GM12878 (cell line): Measurements from ENCODE around the gene ASIC5.

ENCODE experiments used
- BRCA1 ChIP-seq: IDR thresholded peaks from 2 replicates; pipeline ENCODE4 v1.6.1; 2011; ENCODE audit warnings: low read depth, low read length, improper control_type of control experiment
- CHD4 ChIP-seq: fragments of 200-600 bp; sonication (generic); IDR thresholded peaks from 2 replicates; pipeline ENCODE4 v1.6.1; 2016; ENCODE audit warnings: mild to moderate bottlenecking
- CTCF ChIP-seq, 3 experiments: IDR thresholded peaks in 2 of 3; conservative IDR thresholded peaks in 1 of 3; 2 replicates each; pipeline ENCODE4 v1.5.1; 2011; ENCODE audit warnings: low read depth in 3 of 3, low read length in 3 of 3, mild to moderate bottlenecking in 3 of 3, control low read depth in 2 of 3, moderate library complexity in 2 of 3, inconsistent platforms in 1 of 3, mixed read lengths in 1 of 3; ENCODE audit not compliant: control insufficient read depth in 2 of 3, insufficient read depth in 1 of 3; ENCODE audit errors: extremely low read depth in 1 of 3
- EP300 ChIP-seq, 2 experiments: fragments of 150-350 bp in 1 of 2; IDR thresholded peaks; 2 replicates each; pipeline ENCODE4 v1.6.1; 2011 to 2012; ENCODE audit warnings: low read depth in 2 of 2, low read length in 2 of 2, borderline replicate concordance in 1 of 2, improper control_type of control experiment in 1 of 2, inconsistent platforms in 1 of 2; ENCODE audit not compliant: control insufficient read depth in 1 of 2
- EZH2 ChIP-seq: IDR thresholded peaks from 2 replicates; pipeline ENCODE4 v1.6.1; 2012; ENCODE audit warnings: low read depth, mild to moderate bottlenecking, control low read depth, inconsistent platforms, low read length, borderline replicate concordance; ENCODE audit not compliant: control insufficient read depth
- MXI1 ChIP-seq: fragments of 150-350 bp; IDR thresholded peaks from 2 replicates; pipeline ENCODE4 v1.6.1; 2011; ENCODE audit warnings: low read depth, mild to moderate bottlenecking, inconsistent platforms, low read length, improper control_type of control experiment
- PBX3 ChIP-seq: IDR thresholded peaks from 2 replicates; pipeline ENCODE4 v1.6.1; 2011; ENCODE audit warnings: mild to moderate bottlenecking, low read depth, low read length, moderate library complexity; ENCODE audit not compliant: insufficient replicate concordance
- RCOR1 ChIP-seq: conservative IDR thresholded peaks from 2 replicates; pipeline ENCODE4 v1.6.1; 2012; ENCODE audit warnings: low read depth, low read length, improper control_type of control experiment
- REST ChIP-seq: IDR thresholded peaks from 2 replicates; pipeline ENCODE4 v1.6.1; 2012; ENCODE audit warnings: mild to moderate bottlenecking, low read depth, low read length
- SUZ12 ChIP-seq: fragments of 200-600 bp; sonication (generic); IDR thresholded peaks from one replicate; pipeline ENCODE4 v1.6.1; 2018; ENCODE audit warnings: antibody characterized with exemption, mild to moderate bottlenecking; ENCODE audit not compliant: unreplicated experiment
- ZBTB11 ChIP-seq: fragments of 450-650 bp; formaldehyde crosslinking; IDR thresholded peaks from 2 replicates; pipeline ENCODE4 v1.5.0; 2022; ENCODE audit warnings: mild to moderate bottlenecking, missing genetic modification characterization
- ZNF592 ChIP-seq: fragments of 450-650 bp; IDR thresholded peaks from 2 replicates; pipeline ENCODE4 v1.6.1; 2017; ENCODE audit warnings: mild to moderate bottlenecking, moderate library complexity

GRCh38 chr4:155853189-155853588 is 12.9 kb downstream of the ASIC5 start:
- no peak for TF ChIP-seq CTCF (IDR thresholded peaks at IDR 0.05 in 2 of 3, conservative IDR thresholded peaks at IDR 0.05 in 1 of 3; ENCODE audit: control insufficient read depth in 2 of 3, extremely low read depth in 1 of 3, insufficient read depth in 1 of 3, low read depth in 3 of 3, low read length in 3 of 3)
- no peak for TF ChIP-seq EP300 (IDR thresholded peaks at IDR 0.05; ENCODE audit: borderline replicate concordance in 1 of 2, control insufficient read depth in 1 of 2, low read depth in 2 of 2, low read length in 2 of 2)
- no peak for TF ChIP-seq BRCA1
- TF ChIP-seq ZNF592, result no peak
- no peak for TF ChIP-seq REST
- TF ChIP-seq PBX3, result no peak
- no peak for TF ChIP-seq EZH2
- no peak for TF ChIP-seq CHD4
- no peak for TF ChIP-seq MXI1
- TF ChIP-seq ZBTB11 (CRISPR knock-in tag), result no peak
- no peak for TF ChIP-seq RCOR1
- no peak for TF ChIP-seq SUZ12
